MM.1S (cell line): ENCODE results near the gene TPD52L2.

Experiments
- DNase-seq: peaks from one replicate; pipeline ENCODE4 v3.0.0-alpha.2; 2015
- H2AFZ ChIP-seq: fragments of 300-600 bp; sonication (generic); 2 replicates; pipeline ENCODE4 v1.6.0; 2016; ENCODE audit warnings: antibody characterized with exemption, low read length
- H3F3A ChIP-seq: fragments of 300-600 bp; sonication (generic); 2 replicates; pipeline ENCODE4 v1.6.1; 2016; ENCODE audit warnings: mild to moderate bottlenecking, antibody characterized with exemption, low read length, moderate library complexity, mixed read lengths; ENCODE audit not compliant: insufficient read depth
- H3K27ac ChIP-seq: fragments of 300-600 bp; sonication (generic); 2 replicates; pipeline ENCODE4 v1.5.1; 2016; ENCODE audit warnings: mild to moderate bottlenecking, low read length
- H3K27me3 ChIP-seq: fragments of 300-600 bp; sonication (generic); replicated peaks from 2 replicates; pipeline ENCODE4 v1.6.0; 2016; ENCODE audit warnings: low read length; ENCODE audit not compliant: insufficient read depth
- H3K36me3 ChIP-seq: fragments of 300-600 bp; sonication (generic); replicated peaks from 2 replicates; pipeline ENCODE4 v1.6.1; 2016; ENCODE audit warnings: mild to moderate bottlenecking, low read length, mixed read lengths; ENCODE audit not compliant: insufficient read depth
- H3K4me1 ChIP-seq: fragments of 300-600 bp; sonication (generic); 2 replicates; pipeline ENCODE4 v1.6.1; 2016; ENCODE audit warnings: low read length, mixed read lengths
- H3K4me2 ChIP-seq: fragments of 300-600 bp; sonication (generic); 2 replicates; pipeline ENCODE4 v1.6.0; 2016; ENCODE audit warnings: low read depth, low read length
- H3K4me3 ChIP-seq: fragments of 300-600 bp; sonication (generic); 2 replicates; pipeline ENCODE4 v1.5.1; 2016; ENCODE audit warnings: low read length, mixed read lengths
- H3K79me2 ChIP-seq: fragments of 300-600 bp; sonication (generic); 2 replicates; pipeline ENCODE4 v1.6.1; 2016; ENCODE audit warnings: mixed run types, low read length, mixed read lengths
- H3K9ac ChIP-seq: fragments of 300-600 bp; sonication (generic); 2 replicates; pipeline ENCODE4 v1.6.1; 2016; ENCODE audit warnings: low read length, mixed read lengths
- H3K9me2 ChIP-seq: fragments of 300-600 bp; sonication (generic); replicated peaks from 2 replicates; pipeline ENCODE4 v1.6.1; 2016; ENCODE audit warnings: mild to moderate bottlenecking, low read length, mixed read lengths; ENCODE audit not compliant: insufficient read depth
- H3K9me3 ChIP-seq: fragments of 300-600 bp; sonication (generic); replicated peaks from 2 replicates; pipeline ENCODE4 v1.6.1; 2016; ENCODE audit warnings: mild to moderate bottlenecking, low read length, mixed read lengths; ENCODE audit not compliant: insufficient read depth
- H4K20me1 ChIP-seq: fragments of 300-600 bp; sonication (generic); 2 replicates; pipeline ENCODE4 v1.6.1; 2016; ENCODE audit warnings: mild to moderate bottlenecking, low read length, moderate library complexity, mixed read lengths; ENCODE audit not compliant: insufficient read depth
- EZH2 ChIP-seq: fragments of 300-600 bp; sonication (generic); optimal IDR thresholded peaks from 2 replicates; pipeline ENCODE3; 2017; ENCODE audit warnings: low read depth, mild to moderate bottlenecking, antibody characterized with exemption, low read length, mixed read lengths
- EZH2phosphoT487 ChIP-seq: fragments of 300-600 bp; sonication (generic); IDR thresholded peaks from 2 replicates; pipeline ENCODE4 v1.6.1; 2018; ENCODE audit warnings: antibody characterized with exemption, low read length
- TF ChIP-seq, protein P1 (sequence below): fragments of 300-600 bp; sonication (generic); IDR thresholded peaks from 2 replicates; pipeline ENCODE4 v1.5.1; 2016; ENCODE audit warnings: antibody characterized with exemption, low read length, mixed read lengths

The TPD52L2 gene

DNA sequence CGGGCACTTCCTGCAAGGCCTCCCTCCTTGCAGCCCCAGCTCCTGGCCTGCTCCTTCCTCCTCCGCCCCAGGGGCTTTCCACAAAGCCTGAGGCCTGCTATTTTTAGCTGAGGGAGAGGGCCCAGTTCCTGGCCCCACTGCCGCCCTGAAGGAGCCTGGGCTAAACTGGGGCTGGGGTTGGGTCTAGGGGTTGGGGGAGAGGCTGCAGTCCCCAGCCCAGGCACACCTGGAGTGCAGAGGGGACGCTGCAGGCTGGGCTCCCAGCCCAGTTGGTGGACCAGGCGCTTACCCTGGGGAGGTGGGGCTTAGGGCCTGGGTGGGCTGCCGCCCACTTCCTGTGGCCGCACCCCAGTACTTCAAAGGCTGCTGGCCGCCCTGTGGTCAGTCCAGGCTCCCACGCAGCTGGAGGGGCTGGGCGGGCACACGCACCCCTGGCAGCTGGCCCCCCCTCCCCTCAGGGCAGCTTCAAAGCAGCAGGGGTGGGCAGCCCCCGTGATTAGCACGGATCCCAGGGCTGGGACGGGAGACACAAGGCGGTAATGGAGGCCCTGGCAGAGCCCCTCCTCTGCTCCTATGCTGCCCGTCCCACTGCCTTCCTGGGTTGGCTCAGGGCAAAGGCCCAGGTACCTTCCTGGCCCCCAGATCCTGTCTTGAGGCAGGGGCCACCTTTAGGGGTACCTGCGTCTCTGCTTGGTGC, 10.9 kb upstream of the TPD52L2 start:
- H3K4me3 ChIP-seq, result no peak overlapping the region
- peak overlapping the region; percentile 29; the same call in 1 of the 2 replicates for H3K4me2 ChIP-seq
- no peaks in the 10 kb centered on the region for H4K20me1 ChIP-seq
- no peak for DNase-seq
- H3K9me3 ChIP-seq, result no peaks in the 10 kb centered on the region
- no peaks in the 10 kb centered on the region for H3K79me2 ChIP-seq
- H3K27me3 ChIP-seq, result peaks cover 19% of the 10 kb centered on the region
- H2AFZ ChIP-seq, result peak overlapping the region; percentile 42; the same call in 1 of the 2 replicates
- no peaks in the 10 kb centered on the region for H3K36me3 ChIP-seq
- 0 out of 2 replicates have a peak, but pooled peaks cover 5% of the 10 kb centered on the region for H3F3A ChIP-seq
- peak overlapping the region; percentile 18; the same call in 1 of the 2 replicates for H3K27ac ChIP-seq
- no peak for TF ChIP-seq EZH2phosphoT487
- TF ChIP-seq EZH2, result no peak
- TF ChIP-seq, protein P1, sequence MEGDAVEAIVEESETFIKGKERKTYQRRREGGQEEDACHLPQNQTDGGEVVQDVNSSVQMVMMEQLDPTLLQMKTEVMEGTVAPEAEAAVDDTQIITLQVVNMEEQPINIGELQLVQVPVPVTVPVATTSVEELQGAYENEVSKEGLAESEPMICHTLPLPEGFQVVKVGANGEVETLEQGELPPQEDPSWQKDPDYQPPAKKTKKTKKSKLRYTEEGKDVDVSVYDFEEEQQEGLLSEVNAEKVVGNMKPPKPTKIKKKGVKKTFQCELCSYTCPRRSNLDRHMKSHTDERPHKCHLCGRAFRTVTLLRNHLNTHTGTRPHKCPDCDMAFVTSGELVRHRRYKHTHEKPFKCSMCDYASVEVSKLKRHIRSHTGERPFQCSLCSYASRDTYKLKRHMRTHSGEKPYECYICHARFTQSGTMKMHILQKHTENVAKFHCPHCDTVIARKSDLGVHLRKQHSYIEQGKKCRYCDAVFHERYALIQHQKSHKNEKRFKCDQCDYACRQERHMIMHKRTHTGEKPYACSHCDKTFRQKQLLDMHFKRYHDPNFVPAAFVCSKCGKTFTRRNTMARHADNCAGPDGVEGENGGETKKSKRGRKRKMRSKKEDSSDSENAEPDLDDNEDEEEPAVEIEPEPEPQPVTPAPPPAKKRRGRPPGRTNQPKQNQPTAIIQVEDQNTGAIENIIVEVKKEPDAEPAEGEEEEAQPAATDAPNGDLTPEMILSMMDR, result no peak
- peaks cover 23% of the 10 kb centered on the region for H3K4me1 ChIP-seq
- H3K9me2 ChIP-seq, result no peaks in the 10 kb centered on the region
- peak overlapping the region; percentile 4; the same call in 1 of the 2 replicates for H3K9ac ChIP-seq

DNA sequence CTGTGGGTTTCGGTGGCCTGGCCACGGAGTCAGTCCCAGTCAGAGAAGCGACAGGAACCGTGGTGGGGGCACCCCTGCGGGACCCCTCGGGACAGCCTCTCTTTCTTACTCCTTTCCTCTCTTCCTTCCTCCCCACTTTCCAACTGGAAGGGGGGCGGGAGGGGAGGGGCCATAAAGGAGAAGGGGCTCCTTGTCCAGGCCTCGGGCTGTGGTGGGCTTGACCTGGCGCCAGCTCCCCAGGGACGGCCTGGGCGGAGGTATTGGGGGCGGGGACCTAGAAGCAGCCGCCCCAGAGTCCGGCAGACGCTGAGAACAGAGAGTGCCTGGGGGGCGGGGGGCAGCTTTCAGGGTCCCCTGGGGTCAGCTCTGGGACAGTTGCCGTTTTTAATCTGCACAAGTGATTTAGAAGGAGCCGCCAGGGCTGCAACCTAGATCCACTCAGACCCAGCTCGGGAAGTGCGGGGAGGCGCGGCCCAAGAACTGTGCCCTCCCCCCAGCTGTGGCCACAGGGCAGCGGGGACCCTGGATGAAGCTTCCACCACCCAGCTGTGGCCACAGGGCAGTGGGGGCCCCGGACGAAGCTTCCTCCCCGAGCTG, 10.2 kb upstream of the TPD52L2 start:
- Histone ChIP-seq H3K4me1 (peaks cover 23% of the 10 kb centered on the region), H3K27ac (no peak overlapping the region), H3K79me2 (no peaks in the 10 kb centered on the region), H3K36me3 (no peaks in the 10 kb centered on the region), H3K27me3 (peaks cover 17% of the 10 kb centered on the region), H3F3A (0 out of 2 replicates have a peak, but pooled peaks cover 5% of the 10 kb centered on the region), H3K4me2 (no peak overlapping the region), H4K20me1 (no peaks in the 10 kb centered on the region), H2AFZ (no peak overlapping the region), H3K9me3 (no peaks in the 10 kb centered on the region), H3K9ac (no peak overlapping the region), H3K4me3 (no peak overlapping the region), H3K9me2 (no peaks in the 10 kb centered on the region)
- DNase-seq, result no peak
- TF ChIP-seq, protein P1, result no peak
- no peak for TF ChIP-seq EZH2
- TF ChIP-seq EZH2phosphoT487, result no peak

DNA sequence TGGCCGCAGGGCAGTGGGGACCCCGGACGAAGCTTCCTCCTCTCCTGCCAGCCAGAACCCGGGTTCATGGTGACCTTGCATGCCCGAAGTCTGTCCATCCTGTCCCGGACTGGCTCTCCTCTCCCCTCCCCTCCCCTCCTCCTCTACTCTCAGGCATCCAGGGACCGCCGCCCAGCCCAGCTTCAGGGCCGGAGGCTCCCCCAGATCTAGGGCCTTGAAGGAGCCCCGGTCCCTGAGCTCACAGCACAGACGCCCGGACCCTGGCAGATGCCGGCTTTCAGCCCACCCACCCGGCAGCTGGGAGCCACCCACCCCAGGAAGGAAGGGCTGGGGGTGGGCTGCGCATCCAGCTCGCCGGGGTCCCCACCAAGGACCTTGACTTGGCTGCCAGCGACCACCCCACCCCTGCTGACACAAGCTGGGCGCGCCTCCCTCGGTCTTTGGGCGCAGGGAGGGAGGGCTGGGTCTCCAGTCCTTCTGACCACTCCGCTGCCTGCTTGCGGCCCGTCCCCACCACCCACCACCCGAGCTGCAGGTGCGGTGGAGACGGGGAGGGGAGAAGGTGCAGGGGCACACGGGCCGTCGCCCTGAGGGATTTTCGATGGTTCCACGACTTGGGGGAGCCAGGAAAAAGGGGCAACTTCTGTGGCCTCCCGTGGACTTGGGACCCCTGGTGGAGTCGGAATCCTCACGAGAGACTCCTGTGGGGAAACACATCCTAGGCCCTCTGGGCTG, 9.5 kb upstream of the TPD52L2 start:
- H3K4me1 ChIP-seq, result peaks cover 22% of the 10 kb centered on the region
- H3K36me3 ChIP-seq, result no peaks in the 10 kb centered on the region
- no peak overlapping the region for H3K9ac ChIP-seq
- peaks cover 14% of the 10 kb centered on the region for H3K27me3 ChIP-seq
- no peak overlapping the region for H2AFZ ChIP-seq
- TF ChIP-seq, protein P1, result no peak
- TF ChIP-seq EZH2phosphoT487, result no peak
- TF ChIP-seq EZH2, result no peak
- H4K20me1 ChIP-seq, result no peaks in the 10 kb centered on the region
- H3K4me3 ChIP-seq, result no peak overlapping the region
- H3K9me2 ChIP-seq, result no peaks in the 10 kb centered on the region
- no peak overlapping the region for H3K27ac ChIP-seq
- no peak overlapping the region for H3K4me2 ChIP-seq
- 0 out of 2 replicates have a peak, but pooled peaks cover 5% of the 10 kb centered on the region for H3F3A ChIP-seq
- H3K9me3 ChIP-seq, result no peaks in the 10 kb centered on the region
- no peaks in the 10 kb centered on the region for H3K79me2 ChIP-seq
- DNase-seq, result no peak
